ENCODE measurements around the gene SEMA6D.

DNA sequence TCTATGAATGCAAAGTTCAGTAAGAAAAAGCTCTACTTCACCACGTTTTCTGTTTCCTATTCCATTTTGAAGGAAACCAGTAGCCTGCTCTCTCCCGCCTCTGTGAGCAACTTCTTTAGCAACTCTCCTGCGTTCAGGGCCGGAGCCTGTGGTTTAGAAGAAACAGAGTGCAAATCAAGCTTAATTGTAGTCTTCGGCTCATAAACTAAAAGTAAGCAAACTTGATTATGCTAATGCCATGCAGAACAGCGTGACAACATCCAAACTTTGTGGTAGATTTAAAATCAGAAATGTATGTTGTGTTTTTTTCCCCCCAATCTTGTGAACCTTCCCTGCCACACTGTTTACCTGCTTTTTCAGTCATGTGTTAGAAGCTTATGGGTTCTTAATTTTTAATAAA lies 87.4 kb downstream of the SEMA6D start:
- TF ChIP-seq, protein P1, sequence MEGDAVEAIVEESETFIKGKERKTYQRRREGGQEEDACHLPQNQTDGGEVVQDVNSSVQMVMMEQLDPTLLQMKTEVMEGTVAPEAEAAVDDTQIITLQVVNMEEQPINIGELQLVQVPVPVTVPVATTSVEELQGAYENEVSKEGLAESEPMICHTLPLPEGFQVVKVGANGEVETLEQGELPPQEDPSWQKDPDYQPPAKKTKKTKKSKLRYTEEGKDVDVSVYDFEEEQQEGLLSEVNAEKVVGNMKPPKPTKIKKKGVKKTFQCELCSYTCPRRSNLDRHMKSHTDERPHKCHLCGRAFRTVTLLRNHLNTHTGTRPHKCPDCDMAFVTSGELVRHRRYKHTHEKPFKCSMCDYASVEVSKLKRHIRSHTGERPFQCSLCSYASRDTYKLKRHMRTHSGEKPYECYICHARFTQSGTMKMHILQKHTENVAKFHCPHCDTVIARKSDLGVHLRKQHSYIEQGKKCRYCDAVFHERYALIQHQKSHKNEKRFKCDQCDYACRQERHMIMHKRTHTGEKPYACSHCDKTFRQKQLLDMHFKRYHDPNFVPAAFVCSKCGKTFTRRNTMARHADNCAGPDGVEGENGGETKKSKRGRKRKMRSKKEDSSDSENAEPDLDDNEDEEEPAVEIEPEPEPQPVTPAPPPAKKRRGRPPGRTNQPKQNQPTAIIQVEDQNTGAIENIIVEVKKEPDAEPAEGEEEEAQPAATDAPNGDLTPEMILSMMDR (IDR thresholded peaks at IDR 0.05; ENCODE audit: poor library complexity, severe bottlenecking) = no peak
- TF ChIP-seq EP300 (conservative IDR thresholded peaks at IDR 0.05; ENCODE audit: poor library complexity, severe bottlenecking) (no peak), POLR2AphosphoS5 (IDR thresholded peaks at IDR 0.05) (no peak), EZH2 (IDR thresholded peaks at IDR 0.05; ENCODE audit: borderline replicate concordance, insufficient read depth, low read length, poor library complexity, severe bottlenecking) (no peak), SMC3 (conservative IDR thresholded peaks at IDR 0.05; ENCODE audit: poor library complexity) (no peak), TAF1 (IDR thresholded peaks at IDR 0.05; ENCODE audit: low read depth) (no peak), RAD21 (conservative IDR thresholded peaks at IDR 0.05) (no peak)
- TF ChIP-seq, protein P2, sequence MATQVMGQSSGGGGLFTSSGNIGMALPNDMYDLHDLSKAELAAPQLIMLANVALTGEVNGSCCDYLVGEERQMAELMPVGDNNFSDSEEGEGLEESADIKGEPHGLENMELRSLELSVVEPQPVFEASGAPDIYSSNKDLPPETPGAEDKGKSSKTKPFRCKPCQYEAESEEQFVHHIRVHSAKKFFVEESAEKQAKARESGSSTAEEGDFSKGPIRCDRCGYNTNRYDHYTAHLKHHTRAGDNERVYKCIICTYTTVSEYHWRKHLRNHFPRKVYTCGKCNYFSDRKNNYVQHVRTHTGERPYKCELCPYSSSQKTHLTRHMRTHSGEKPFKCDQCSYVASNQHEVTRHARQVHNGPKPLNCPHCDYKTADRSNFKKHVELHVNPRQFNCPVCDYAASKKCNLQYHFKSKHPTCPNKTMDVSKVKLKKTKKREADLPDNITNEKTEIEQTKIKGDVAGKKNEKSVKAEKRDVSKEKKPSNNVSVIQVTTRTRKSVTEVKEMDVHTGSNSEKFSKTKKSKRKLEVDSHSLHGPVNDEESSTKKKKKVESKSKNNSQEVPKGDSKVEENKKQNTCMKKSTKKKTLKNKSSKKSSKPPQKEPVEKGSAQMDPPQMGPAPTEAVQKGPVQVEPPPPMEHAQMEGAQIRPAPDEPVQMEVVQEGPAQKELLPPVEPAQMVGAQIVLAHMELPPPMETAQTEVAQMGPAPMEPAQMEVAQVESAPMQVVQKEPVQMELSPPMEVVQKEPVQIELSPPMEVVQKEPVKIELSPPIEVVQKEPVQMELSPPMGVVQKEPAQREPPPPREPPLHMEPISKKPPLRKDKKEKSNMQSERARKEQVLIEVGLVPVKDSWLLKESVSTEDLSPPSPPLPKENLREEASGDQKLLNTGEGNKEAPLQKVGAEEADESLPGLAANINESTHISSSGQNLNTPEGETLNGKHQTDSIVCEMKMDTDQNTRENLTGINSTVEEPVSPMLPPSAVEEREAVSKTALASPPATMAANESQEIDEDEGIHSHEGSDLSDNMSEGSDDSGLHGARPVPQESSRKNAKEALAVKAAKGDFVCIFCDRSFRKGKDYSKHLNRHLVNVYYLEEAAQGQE (IDR thresholded peaks at IDR 0.05; ENCODE audit: borderline replicate concordance) = no peak
